Esophagus muscularis mucosa (tissue), 4 donors: ENCODE measurements around the gene DTD2. TPM values are rescaled to one million over a fixed set of nuclear protein-coding genes. Genes with fewer than 3 reads are reported as not detected.
A peak's percentile ranks its signal among the peaks of the same experiment; 100 is the strongest.

ENCODE experiments used
- DNase-seq: peaks from one replicate; pipeline ENCODE4 v3.0.0-alpha.2; 2017; ENCODE audit errors: extremely low spot score
- H3K27ac ChIP-seq, 4 donors: fragments of 200-600 bp; sonication (generic); replicated peaks in 1 of 4; 1 replicate in 3 of 4; 2 replicates in 1 of 4; pipeline ENCODE4 v1.5.1; 2016 to 2019; ENCODE audit warnings: mild to moderate bottlenecking in 1 of 4
- H3K27me3 ChIP-seq, 4 donors: fragments of 200-600 bp; sonication (generic); one replicate each; pipeline versions ENCODE4 v1.5.1 to v1.6.0; 2016 to 2019
- H3K36me3 ChIP-seq, 4 donors: fragments of 200-600 bp; sonication (generic); one replicate each; pipeline ENCODE4 v1.5.1; 2016 to 2019
- H3K4me1 ChIP-seq, 4 donors: fragments of 200-600 bp; sonication (generic); one replicate each; pipeline ENCODE4 v1.5.1; 2016 to 2019
- H3K4me3 ChIP-seq, 4 donors: fragments of 200-600 bp; sonication (generic); 1 replicate in 2 of 4; 2 replicates in 2 of 4; pipeline ENCODE4 v1.5.1; 2016 to 2019; ENCODE audit warnings: mild to moderate bottlenecking in 4 of 4, moderate library complexity in 1 of 4
- H3K9me3 ChIP-seq, 4 donors: fragments of 200-600 bp; sonication (generic); 1 replicate in 3 of 4; 2 replicates in 1 of 4; pipeline ENCODE4 v1.5.1; 2016 to 2019
- EP300 ChIP-seq: sonication (generic); formaldehyde crosslinking; IDR thresholded peaks from one replicate; pipeline ENCODE4 v1.6.1; 2017; ENCODE audit warnings: antibody characterized with exemption
- POLR2A ChIP-seq: fragments of 450-650 bp; IDR thresholded peaks from one replicate; pipeline ENCODE4 v1.6.1; 2017; ENCODE audit warnings: antibody characterized with exemption, moderate library complexity, mild to moderate bottlenecking, low read depth
- POLR2AphosphoS5 ChIP-seq, 2 donors: sonication (generic); formaldehyde crosslinking; IDR thresholded peaks; one replicate each; pipeline ENCODE4 v1.6.1; 2017; ENCODE audit warnings: antibody characterized with exemption in 2 of 2
- WGBS: methylation state at CpG from one replicate; pipeline ENCODE4 v1.1.5; 2018; 5-methylcytosine and 5-hydroxymethylcytosine counted together
- intact Hi-C: fragments of 100-400 bp; cut with DNase I; formaldehyde crosslinking; loops from one replicate; pipeline ENCODE4 v1.15.1; 2023
- total RNA-seq, 4 donors: library from RNA; depleted of rRNA; stranded (reverse); fragments of >200 nt; gene quantifications; one replicate each; pipeline versions ENCODE4 v1.1.0 to v1.2.1, GENCODE V29; 2016
- TF ChIP-seq, protein P1 (sequence below), 3 experiments: fragments of 200-600 bp in 2 of 3; fragments of 450-650 bp in 1 of 3; sonication (generic) in 2 of 3; IDR thresholded peaks; one replicate each; pipeline ENCODE4 v1.5.1; 2017 to 2019; ENCODE audit warnings: antibody characterized with exemption in 3 of 3, mild to moderate bottlenecking in 2 of 3, moderate library complexity in 1 of 3

Gene DTD2
- total RNA-seq, 4 donors from 2014 or later: 27.8 to 41.1 (median 32.2) TPM

DNA sequence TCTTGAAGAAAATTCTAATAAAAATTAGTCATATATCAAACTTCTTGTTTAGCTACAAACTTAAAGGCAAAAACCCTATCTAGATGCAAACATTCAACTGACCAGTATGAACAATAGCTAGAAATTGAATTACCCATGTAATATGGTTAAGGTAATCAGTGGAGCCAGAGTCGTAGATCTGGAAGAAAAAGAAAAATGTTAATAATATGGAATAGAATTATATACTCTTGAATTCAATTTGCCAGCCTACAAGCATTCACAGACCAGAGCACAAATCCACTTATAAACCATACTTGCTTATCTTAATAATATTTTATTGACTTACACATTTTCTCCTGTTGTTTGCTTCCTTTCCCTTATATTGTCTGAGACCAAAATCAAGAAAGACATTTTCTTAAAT lies 29.3 kb downstream of the DTD2 start:
- H3K27me3 ChIP-seq: no peaks in the 10 kb centered on the region
- H3K4me3 ChIP-seq: no peak overlapping the region
- H3K27ac ChIP-seq: no peak overlapping the region
- intact Hi-C loops: no loop called here
- peaks cover 0 to 5% (median 2%) of the 10 kb centered on the region in 4 donors for H3K36me3 ChIP-seq
- 85% methylated on average over 1 of the region's 1 CpG for WGBS
- no peak for TF ChIP-seq POLR2AphosphoS5 (IDR thresholded peaks at IDR 0.05)
- TF ChIP-seq, protein P1, sequence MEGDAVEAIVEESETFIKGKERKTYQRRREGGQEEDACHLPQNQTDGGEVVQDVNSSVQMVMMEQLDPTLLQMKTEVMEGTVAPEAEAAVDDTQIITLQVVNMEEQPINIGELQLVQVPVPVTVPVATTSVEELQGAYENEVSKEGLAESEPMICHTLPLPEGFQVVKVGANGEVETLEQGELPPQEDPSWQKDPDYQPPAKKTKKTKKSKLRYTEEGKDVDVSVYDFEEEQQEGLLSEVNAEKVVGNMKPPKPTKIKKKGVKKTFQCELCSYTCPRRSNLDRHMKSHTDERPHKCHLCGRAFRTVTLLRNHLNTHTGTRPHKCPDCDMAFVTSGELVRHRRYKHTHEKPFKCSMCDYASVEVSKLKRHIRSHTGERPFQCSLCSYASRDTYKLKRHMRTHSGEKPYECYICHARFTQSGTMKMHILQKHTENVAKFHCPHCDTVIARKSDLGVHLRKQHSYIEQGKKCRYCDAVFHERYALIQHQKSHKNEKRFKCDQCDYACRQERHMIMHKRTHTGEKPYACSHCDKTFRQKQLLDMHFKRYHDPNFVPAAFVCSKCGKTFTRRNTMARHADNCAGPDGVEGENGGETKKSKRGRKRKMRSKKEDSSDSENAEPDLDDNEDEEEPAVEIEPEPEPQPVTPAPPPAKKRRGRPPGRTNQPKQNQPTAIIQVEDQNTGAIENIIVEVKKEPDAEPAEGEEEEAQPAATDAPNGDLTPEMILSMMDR (IDR thresholded peaks at IDR 0.05): no peak
- no peak for TF ChIP-seq POLR2A
- no peak for TF ChIP-seq EP300
- no peak for DNase-seq
- H3K9me3 ChIP-seq: peaks cover 0 to 3% (median 0%) of the 10 kb centered on the region in 4 donors
- no peaks in the 10 kb centered on the region for H3K4me1 ChIP-seq

DNA sequence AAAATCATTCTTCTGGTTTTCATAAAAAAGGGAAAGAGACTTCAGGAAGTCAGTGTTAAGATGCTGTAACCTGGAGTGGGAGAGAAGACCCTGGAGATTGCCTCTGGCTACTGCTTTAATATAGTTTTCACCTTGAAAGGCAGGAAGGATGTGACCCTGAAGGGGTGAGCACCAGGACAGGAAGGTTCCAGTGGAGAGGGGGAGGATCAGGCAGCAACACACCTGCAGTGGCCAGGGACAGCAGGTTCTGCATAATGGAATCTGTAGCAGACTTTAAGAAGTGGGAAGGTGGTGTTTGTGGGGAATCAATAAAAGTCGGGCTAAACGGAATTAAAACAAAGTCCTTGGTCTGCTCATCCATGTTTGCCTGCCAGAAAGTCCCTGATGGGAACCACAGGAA lies 30.6 kb downstream of the DTD2 start:
- 50% methylated on average over 2 of the region's 2 CpGs for WGBS
- intact Hi-C loops: no loop called here
- Histone ChIP-seq H3K4me1 (no peaks in the 10 kb centered on the region), H3K27ac (no peak overlapping the region), H3K4me3 (no peak overlapping the region), H3K36me3 (peaks cover 0 to 4% (median 0%) of the 10 kb centered on the region in 4 donors), H3K27me3 (no peaks in the 10 kb centered on the region), H3K9me3 (peaks cover 0 to 2% (median 0%) of the 10 kb centered on the region in 4 donors)
- no peak for DNase-seq
- TF ChIP-seq POLR2AphosphoS5 (IDR thresholded peaks at IDR 0.05) (no peak), POLR2A (no peak), EP300 (no peak)
- TF ChIP-seq, protein P1 (IDR thresholded peaks at IDR 0.05): no peak

DNA sequence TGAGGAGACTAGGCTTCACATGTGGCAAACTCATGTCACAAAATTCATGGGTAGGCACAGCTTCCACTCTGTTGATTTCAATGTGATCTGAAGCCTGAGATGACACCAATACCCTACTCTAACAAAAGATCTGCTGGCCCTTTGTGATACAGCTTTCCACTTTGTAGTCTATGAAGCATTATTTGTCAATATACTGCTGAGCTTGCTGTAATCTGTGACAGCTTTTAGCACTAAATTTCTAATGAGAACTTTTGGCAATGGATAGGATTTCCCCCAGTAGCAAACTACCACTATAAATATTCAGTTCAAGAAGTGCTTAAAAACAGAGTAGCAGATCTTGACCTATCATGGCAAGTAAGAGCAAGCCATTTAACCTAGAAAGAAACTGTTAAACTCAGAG lies 31.4 kb downstream of the DTD2 start:
- intact Hi-C loops: no loop called here
- Histone ChIP-seq H3K27ac (no peak overlapping the region), H3K4me3 (no peak overlapping the region), H3K36me3 (peaks cover 0 to 4% (median 0%) of the 10 kb centered on the region in 4 donors), H3K9me3 (no peaks in the 10 kb centered on the region), H3K4me1 (peaks cover 0 to 2% (median 2%) of the 10 kb centered on the region in 4 donors), H3K27me3 (no peaks in the 10 kb centered on the region)
- DNase-seq: no peak
- TF ChIP-seq EP300: no peak
- TF ChIP-seq POLR2AphosphoS5 (IDR thresholded peaks at IDR 0.05): no peak
- TF ChIP-seq, protein P1 (IDR thresholded peaks at IDR 0.05): no peak

DNA sequence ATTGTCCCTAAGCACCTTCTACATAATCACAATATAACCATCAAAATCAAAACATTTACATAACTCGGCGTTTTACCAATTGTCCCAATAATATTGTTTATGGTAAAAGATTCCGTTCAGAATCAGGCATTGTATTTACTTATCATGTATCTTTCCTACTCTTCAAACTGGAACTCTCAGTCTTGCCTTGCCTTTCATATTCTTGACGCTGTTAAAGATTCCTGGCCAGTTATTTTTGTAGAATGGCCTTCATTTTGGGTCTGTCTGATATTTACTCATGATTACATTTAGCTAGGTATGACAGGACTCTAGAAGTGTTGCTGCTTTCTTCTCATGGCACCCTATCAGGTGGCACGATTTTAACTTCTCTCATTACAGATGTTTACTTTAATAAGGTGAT lies 36.1 kb downstream of the DTD2 start:
- Histone ChIP-seq H3K9me3 (no peaks in the 10 kb centered on the region), H3K36me3 (no peaks in the 10 kb centered on the region), H3K4me1 (peaks cover 13 to 38% (median 32%) of the 10 kb centered on the region in 4 donors), H3K27ac (peak overlapping the region in 2 of 4 donors; percentile 91 to 95), H3K4me3 (peak overlapping the region in 3 of 4 donors; percentile 82 to 96 (median 86)), H3K27me3 (no peaks in the 10 kb centered on the region)
- TF ChIP-seq POLR2AphosphoS5 (IDR thresholded peaks at IDR 0.05): no peak
- TF ChIP-seq, protein P1 (IDR thresholded peaks at IDR 0.05): no peak
- TF ChIP-seq EP300: no peak
- no peak for TF ChIP-seq POLR2A
- no peak for DNase-seq
- intact Hi-C loops: loop anchor here (5.0 kb wide), 1 partner anchor 36 kb away; the partner anchor contains the start of gene DTD2
- 86% methylated on average over 5 of the region's 5 CpGs for WGBS
